Peyer's patch (tissue), 4 donors: ENCODE results near the gene EIF4EBP3. TPM values are rescaled to one million over a fixed set of nuclear protein-coding genes. Genes with fewer than 3 reads are reported as not detected.
A peak's percentile ranks its signal among the peaks of the same experiment; 100 is the strongest.

Experiments used
- DNase-seq, 3 donors: peaks; one replicate each; pipeline ENCODE4 v3.0.0-alpha.2; 2017 to 2019
- H3K27ac ChIP-seq, 4 donors: fragments of 200-600 bp; sonication (generic); one replicate each; pipeline ENCODE4 v1.5.1; 2016 to 2019
- H3K27me3 ChIP-seq, 2 donors: fragments of 200-600 bp; sonication (generic); one replicate each; pipeline ENCODE4 v1.5.1; 2019
- H3K36me3 ChIP-seq, 3 donors: fragments of 200-600 bp; sonication (generic); one replicate each; pipeline ENCODE4 v1.5.1; 2016 to 2019
- H3K4me1 ChIP-seq, 4 donors: fragments of 200-600 bp; sonication (generic); one replicate each; pipeline ENCODE4 v1.5.1; 2016 to 2019
- H3K4me3 ChIP-seq, 4 donors: fragments of 200-600 bp; sonication (generic); 1 replicate in 3 of 4; 2 replicates in 1 of 4; pipeline ENCODE4 v1.5.1; 2016 to 2019; ENCODE audit warnings: mild to moderate bottlenecking in 1 of 4
- H3K9me3 ChIP-seq, 4 donors: fragments of 200-600 bp; sonication (generic); one replicate each; pipeline ENCODE4 v1.5.1; 2016 to 2019; ENCODE audit warnings: mild to moderate bottlenecking in 1 of 4
- POLR2A ChIP-seq, 2 donors: fragments of 450-650 bp; IDR thresholded peaks; one replicate each; pipeline ENCODE4 v1.5.1; 2017; ENCODE audit warnings: antibody characterized with exemption in 2 of 2, mild to moderate bottlenecking in 2 of 2, moderate library complexity in 2 of 2
- total RNA-seq, 4 donors: library from RNA; depleted of rRNA; stranded (reverse); fragments of >200 nt; gene quantifications; one replicate each; pipeline ENCODE4 v1.1.0, GENCODE V29; 2016
- TF ChIP-seq, protein P1 (sequence below), 6 experiments: fragments of 450-650 bp in 4 of 6; fragments of 200-600 bp in 2 of 6; sonication (generic) in 1 of 6; IDR thresholded peaks; one replicate each; pipeline ENCODE4 v1.5.1; 2017 to 2019; ENCODE audit warnings: antibody characterized with exemption in 6 of 6, mild to moderate bottlenecking in 3 of 6, moderate library complexity in 1 of 6

The EIF4EBP3 gene
- total RNA-seq, 4 donors from 2014 or later, result 32.4 to 46.1 (median 32.9) TPM; not detected in 1

DNA sequence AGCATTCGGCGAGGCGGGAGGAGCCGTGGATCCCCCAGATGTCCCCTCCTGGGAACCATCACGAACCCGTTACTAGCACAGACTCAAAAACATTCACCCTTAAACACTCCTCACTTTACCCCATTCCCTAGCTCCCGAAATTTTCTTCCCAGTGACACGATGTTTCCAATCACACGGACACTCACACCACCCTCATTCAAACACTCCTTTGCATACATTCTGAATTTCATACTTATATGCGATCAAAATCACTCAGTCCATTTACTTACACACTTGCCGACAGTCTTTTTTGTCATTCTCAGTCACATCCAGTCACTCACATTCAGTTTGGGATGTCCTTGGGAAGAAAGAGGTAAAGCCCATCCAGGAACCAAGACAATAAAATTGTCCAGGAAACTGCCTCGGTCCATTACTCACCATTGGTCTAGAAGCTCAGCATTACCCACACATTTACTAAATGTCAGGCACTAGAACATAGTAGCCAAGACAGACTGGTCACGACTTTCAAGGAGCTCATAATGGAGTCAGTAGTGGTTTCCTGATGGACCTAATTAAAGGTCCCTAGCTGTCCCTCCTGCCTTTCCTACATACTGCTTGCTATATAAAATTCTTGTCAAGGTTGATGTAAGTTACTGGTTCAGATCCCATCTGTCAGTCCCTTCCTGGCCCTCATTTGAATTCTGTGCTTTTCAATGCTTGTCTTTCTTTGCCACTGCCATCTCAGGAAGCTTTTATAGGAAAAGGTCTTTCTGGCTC lies 17.7 kb downstream of the EIF4EBP3 start:
- TF ChIP-seq, protein P1, sequence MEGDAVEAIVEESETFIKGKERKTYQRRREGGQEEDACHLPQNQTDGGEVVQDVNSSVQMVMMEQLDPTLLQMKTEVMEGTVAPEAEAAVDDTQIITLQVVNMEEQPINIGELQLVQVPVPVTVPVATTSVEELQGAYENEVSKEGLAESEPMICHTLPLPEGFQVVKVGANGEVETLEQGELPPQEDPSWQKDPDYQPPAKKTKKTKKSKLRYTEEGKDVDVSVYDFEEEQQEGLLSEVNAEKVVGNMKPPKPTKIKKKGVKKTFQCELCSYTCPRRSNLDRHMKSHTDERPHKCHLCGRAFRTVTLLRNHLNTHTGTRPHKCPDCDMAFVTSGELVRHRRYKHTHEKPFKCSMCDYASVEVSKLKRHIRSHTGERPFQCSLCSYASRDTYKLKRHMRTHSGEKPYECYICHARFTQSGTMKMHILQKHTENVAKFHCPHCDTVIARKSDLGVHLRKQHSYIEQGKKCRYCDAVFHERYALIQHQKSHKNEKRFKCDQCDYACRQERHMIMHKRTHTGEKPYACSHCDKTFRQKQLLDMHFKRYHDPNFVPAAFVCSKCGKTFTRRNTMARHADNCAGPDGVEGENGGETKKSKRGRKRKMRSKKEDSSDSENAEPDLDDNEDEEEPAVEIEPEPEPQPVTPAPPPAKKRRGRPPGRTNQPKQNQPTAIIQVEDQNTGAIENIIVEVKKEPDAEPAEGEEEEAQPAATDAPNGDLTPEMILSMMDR (IDR thresholded peaks at IDR 0.05), result no peak
- no peak for TF ChIP-seq POLR2A (IDR thresholded peaks at IDR 0.05)
- Histone ChIP-seq H3K4me1 (peaks cover 0 to 50% (median 13%) of the 10 kb centered on the region in 4 donors), H3K27me3 (no peaks in the 10 kb centered on the region), H3K4me3 (peak overlapping the region; percentile 60 to 81 (median 68)), H3K9me3 (no peaks in the 10 kb centered on the region), H3K36me3 (peaks cover 0 to 35% (median 0%) of the 10 kb centered on the region in 3 donors), H3K27ac (peak overlapping the region; percentile 90 to 95 (median 90))
- DNase-seq, result no peak

DNA sequence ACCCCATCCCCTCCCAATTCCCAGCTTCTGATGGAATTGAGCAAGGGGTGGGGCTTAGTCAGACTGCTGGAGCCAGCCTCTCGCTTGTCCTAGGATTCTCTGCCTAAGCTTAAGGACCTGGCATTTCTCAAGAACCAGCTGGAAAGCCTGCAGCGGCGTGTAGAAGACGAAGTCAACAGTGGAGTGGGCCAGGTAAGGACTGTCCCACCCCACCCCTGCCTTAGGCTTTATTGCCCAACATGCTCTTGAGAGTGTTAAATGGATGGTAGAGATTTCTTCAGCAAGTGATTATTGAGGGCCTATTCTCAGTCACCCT lies 18.3 kb downstream of the EIF4EBP3 start:
- TF ChIP-seq, protein P1 (IDR thresholded peaks at IDR 0.05), result no peak
- TF ChIP-seq POLR2A (IDR thresholded peaks at IDR 0.05), result no peak
- Histone ChIP-seq H3K4me1 (peaks cover 0 to 50% (median 13%) of the 10 kb centered on the region in 4 donors), H3K27ac (peak overlapping the region in 3 of 4 donors; percentile 90 to 95 (median 90))

DNA sequence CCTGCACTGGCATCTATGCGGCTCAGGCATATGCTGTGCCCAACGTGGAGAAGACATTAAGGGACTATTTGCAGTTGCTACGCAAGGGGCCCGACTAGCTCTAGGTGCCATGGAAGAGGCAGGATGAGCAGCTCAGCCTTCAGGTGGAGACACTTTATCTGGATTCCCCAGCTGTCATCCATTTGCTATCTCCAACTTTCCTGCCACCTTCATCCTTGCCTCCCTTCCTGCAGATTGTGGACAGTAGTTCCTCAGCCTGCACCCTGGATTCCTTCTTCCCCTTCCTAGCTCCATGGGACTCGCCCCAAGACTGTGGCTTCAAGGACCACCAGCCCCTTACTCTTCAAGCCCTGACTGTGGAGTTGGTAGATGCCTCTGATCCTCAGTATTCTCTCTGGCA lies 19.2 kb downstream of the EIF4EBP3 start:
- H3K4me3 ChIP-seq, result no peak overlapping the region
- H3K36me3 ChIP-seq, result peaks cover 0 to 21% (median 0%) of the 10 kb centered on the region in 3 donors

More for the DNA sequence above, 18.3 kb downstream of the EIF4EBP3 start:
- no peaks in the 10 kb centered on the region for H3K27me3 ChIP-seq
- peaks cover 0 to 30% (median 0%) of the 10 kb centered on the region in 3 donors for H3K36me3 ChIP-seq
- H3K9me3 ChIP-seq, result no peaks in the 10 kb centered on the region
- peak overlapping the region in 2 of 4 donors; percentile 72 to 81 for H3K4me3 ChIP-seq
- peak in 1 of 3 donors; percentile 6 for DNase-seq

DNA sequence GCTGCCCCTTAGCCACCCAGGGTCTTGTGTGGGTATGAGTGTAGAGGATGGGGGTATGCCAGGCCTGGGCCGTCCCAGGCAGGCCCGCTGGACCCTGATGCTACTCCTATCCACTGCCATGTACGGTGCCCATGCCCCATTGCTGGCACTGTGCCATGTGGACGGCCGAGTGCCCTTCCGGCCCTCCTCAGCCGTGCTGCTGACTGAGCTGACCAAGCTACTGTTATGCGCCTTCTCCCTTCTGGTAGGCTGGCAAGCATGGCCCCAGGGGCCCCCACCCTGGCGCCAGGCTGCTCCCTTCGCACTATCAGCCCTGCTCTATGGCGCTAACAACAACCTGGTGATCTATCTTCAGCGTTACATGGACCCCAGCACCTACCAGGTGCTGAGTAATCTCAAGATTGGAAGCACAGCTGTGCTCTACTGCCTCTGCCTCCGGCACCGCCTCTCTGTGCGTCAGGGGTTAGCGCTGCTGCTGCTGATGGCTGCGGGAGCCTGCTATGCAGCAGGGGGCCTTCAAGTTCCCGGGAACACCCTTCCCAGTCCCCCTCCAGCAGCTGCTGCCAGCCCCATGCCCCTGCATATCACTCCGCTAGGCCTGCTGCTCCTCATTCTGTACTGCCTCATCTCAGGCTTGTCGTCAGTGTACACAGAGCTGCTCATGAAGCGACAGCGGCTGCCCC lies 19.8 kb downstream of the EIF4EBP3 start:
- no peak overlapping the region for H3K4me3 ChIP-seq
- peaks cover 0 to 50% (median 13%) of the 10 kb centered on the region in 4 donors for H3K4me1 ChIP-seq
- H3K9me3 ChIP-seq, result no peaks in the 10 kb centered on the region
- H3K27me3 ChIP-seq, result no peaks in the 10 kb centered on the region
- no peak overlapping the region for H3K27ac ChIP-seq
- H3K36me3 ChIP-seq, result peaks cover 0 to 20% (median 0%) of the 10 kb centered on the region in 3 donors
- TF ChIP-seq POLR2A (IDR thresholded peaks at IDR 0.05), result no peak
- TF ChIP-seq, protein P1 (IDR thresholded peaks at IDR 0.05), result no peak
- peak in 2 of 3 donors; percentile 13 to 45 for DNase-seq

More for the DNA sequence above, 19.2 kb downstream of the EIF4EBP3 start:
- Histone ChIP-seq H3K9me3 (no peaks in the 10 kb centered on the region), H3K27me3 (no peaks in the 10 kb centered on the region), H3K4me1 (peaks cover 0 to 50% (median 13%) of the 10 kb centered on the region in 4 donors), H3K27ac (peak overlapping the region in 1 of 4 donors; percentile 4)
- peak in 1 of 3 donors; percentile 43 for DNase-seq
- no peak for TF ChIP-seq POLR2A (IDR thresholded peaks at IDR 0.05)

DNA sequence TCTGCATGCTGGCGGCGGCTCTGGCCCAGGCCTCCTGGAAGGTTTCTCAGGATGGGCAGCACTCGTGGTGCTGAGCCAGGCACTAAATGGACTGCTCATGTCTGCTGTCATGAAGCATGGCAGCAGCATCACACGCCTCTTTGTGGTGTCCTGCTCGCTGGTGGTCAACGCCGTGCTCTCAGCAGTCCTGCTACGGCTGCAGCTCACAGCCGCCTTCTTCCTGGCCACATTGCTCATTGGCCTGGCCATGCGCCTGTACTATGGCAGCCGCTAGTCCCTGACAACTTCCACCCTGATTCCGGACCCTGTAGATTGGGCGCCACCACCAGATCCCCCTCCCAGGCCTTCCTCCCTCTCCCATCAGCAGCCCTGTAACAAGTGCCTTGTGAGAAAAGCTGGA lies 20.4 kb downstream of the EIF4EBP3 start:
- no peak for TF ChIP-seq POLR2A (IDR thresholded peaks at IDR 0.05)
- TF ChIP-seq, protein P1 (IDR thresholded peaks at IDR 0.05), result no peak
- H3K27me3 ChIP-seq, result no peaks in the 10 kb centered on the region
- no peak overlapping the region for H3K27ac ChIP-seq
- H3K4me3 ChIP-seq, result no peak overlapping the region
- peak in 2 of 3 donors; percentile 8 to 43 for DNase-seq
- H3K4me1 ChIP-seq, result peaks cover 0 to 50% (median 13%) of the 10 kb centered on the region in 4 donors
- no peaks in the 10 kb centered on the region for H3K9me3 ChIP-seq
- H3K36me3 ChIP-seq, result peaks cover 0 to 20% (median 0%) of the 10 kb centered on the region in 3 donors
